Stimulated activated naive CD8-positive, alpha-beta T cell treated with anti-CD3 and anti-CD28 coated beads, Interleukin-15, amount 100 ng/mL, for 72 hours (primary cell): ENCODE results near the gene MAJIN.

Experiments used
- ATAC-seq: fragments of 150-1000 bp; cut with Tn5 transposase; 2 replicates; pipeline ENCODE4 v1.10.0; 2021; ENCODE audit warnings: mild to moderate bottlenecking, moderate library complexity
- DNase-seq, 2 donors: peaks; one replicate each; pipeline ENCODE4 v3.0.0; 2021 to 2022
- H3K27ac Mint-ChIP-seq, 2 donors: one replicate each; pipeline ENCODE4 v1.8.0; 2022; ENCODE audit warnings: mild to moderate bottlenecking in 2 of 2, mixed read lengths in 2 of 2, moderate library complexity in 2 of 2
- H3K27me3 Mint-ChIP-seq: one replicate; pipeline ENCODE4 v1.8.0; 2022; ENCODE audit warnings: mixed read lengths
- H3K4me1 Mint-ChIP-seq: one replicate; pipeline ENCODE4 v1.8.0; 2022; ENCODE audit warnings: mild to moderate bottlenecking, mixed read lengths
- H3K4me3 Mint-ChIP-seq, 2 donors: one replicate each; pipeline ENCODE4 v1.8.0; 2022; ENCODE audit warnings: mild to moderate bottlenecking in 2 of 2, mixed read lengths in 2 of 2, moderate library complexity in 1 of 2
- H3K9me3 Mint-ChIP-seq, 2 donors: one replicate each; pipeline ENCODE4 v1.8.0; 2022; ENCODE audit warnings: mixed read lengths in 2 of 2

Gene MAJIN

GRCh38 chr11:64897381-64898075 lies 74.4 kb downstream of the MAJIN start:
- H3K27me3 Mint-ChIP-seq, result no peaks in the 10 kb centered on the region
- H3K27ac Mint-ChIP-seq, result no peak overlapping the region
- peaks cover 39% of the 10 kb centered on the region for H3K4me1 Mint-ChIP-seq
- ATAC-seq (no peak), DNase-seq (no peak)
- no peaks in the 10 kb centered on the region for H3K9me3 Mint-ChIP-seq
- H3K4me3 Mint-ChIP-seq, result no peak overlapping the region

DNA sequence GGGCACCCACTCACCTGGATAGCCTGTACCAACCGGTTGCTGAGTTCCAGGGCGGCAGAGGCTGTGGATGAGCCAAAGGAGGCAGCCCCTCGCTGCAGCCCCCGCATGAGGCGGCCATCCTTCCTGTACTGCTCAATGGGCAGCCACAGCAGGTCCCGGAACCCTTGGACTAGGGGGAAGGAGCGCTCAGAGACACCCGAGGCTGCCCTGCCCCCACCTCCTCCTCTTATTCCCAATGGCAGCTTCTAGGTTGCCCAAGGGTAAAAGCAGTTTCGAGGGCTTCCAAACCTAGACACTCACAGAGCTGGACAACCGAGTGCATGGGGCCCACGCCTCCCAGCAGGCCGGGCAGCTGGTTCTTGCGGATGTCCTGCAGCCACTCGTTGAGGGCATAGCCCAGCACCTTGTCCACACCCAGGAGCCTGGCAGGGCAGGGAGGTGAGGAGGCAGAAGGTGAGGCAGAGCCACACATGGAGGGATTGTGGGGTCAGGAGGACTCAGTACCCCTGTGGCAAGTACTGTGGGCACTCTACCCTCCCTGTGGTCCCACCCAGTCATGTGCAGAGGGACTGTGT lies 75.4 kb downstream of the MAJIN start:
- no peak overlapping the region for H3K4me3 Mint-ChIP-seq
- DNase-seq (no peak), ATAC-seq (no peak)
- H3K27ac Mint-ChIP-seq, result no peak overlapping the region
- peaks cover 33% of the 10 kb centered on the region for H3K4me1 Mint-ChIP-seq
- no peaks in the 10 kb centered on the region for H3K9me3 Mint-ChIP-seq
- H3K27me3 Mint-ChIP-seq, result no peaks in the 10 kb centered on the region

GRCh38 chr11:64894812-64895452 lies 77.0 kb downstream of the MAJIN start:
- H3K9me3 Mint-ChIP-seq, result no peaks in the 10 kb centered on the region
- H3K4me1 Mint-ChIP-seq, result peaks cover 19% of the 10 kb centered on the region
- no peak overlapping the region for H3K4me3 Mint-ChIP-seq
- no peaks in the 10 kb centered on the region for H3K27me3 Mint-ChIP-seq
- no peak for DNase-seq
- no peak overlapping the region for H3K27ac Mint-ChIP-seq
- ATAC-seq, result peak; percentile 5

GRCh38 chr11:64894070-64894811 lies 77.7 kb downstream of the MAJIN start:
- peak; percentile 96 for ATAC-seq
- H3K4me3 Mint-ChIP-seq, result no peak overlapping the region
- peak overlapping the region in 1 of 2 donors; percentile 54 for H3K27ac Mint-ChIP-seq
- DNase-seq, result peak; percentile 89 to 91
- no peaks in the 10 kb centered on the region for H3K27me3 Mint-ChIP-seq
- no peaks in the 10 kb centered on the region for H3K9me3 Mint-ChIP-seq
- peaks cover 12% of the 10 kb centered on the region for H3K4me1 Mint-ChIP-seq

DNA sequence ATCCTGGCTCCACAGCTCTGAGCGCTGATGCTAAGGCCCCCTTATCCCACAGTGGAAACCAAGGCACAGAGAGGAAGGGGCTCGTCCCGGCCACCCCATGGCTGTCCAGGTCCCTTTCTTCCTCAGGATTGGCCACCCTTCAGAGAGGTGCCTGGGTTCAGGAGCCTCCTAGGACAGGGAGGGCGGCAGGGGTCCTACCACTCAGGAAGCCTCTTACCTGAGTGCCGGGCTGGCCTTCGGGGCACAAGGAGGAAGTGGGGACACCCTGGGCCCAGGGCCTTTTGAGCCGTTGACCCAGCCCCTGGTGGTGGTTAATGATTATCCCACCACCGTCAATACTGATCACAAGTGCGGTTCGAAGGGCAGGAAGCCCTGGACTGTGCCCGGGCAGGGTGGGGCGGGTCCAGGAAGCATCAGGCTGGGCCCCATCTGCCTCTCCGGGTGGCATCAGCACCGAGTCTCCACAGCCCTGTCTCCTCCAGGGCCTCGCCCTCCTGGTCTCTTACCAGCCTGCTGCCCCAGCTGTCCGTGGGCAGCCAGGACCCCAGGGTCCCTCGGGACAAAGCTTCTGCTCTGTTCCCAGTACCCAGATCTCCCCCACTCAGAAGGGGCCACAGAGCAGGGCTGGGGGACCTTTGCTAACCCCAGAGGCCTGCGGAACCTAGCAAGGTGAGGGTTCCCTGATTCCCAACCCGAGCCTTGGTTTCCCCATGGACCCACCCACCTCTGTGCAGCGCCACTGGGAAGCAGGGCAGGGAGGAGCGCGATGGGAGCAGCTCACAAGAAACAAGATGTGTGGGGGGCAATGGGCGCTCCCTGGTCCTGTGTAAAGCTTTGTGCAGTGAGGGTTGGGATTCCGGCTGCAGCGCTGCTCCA lies 78.5 kb downstream of the MAJIN start:
- DNase-seq (no peak), ATAC-seq (no peak)
- H3K4me1 Mint-ChIP-seq, result peaks cover 18% of the 10 kb centered on the region
- H3K9me3 Mint-ChIP-seq, result no peaks in the 10 kb centered on the region
- no peaks in the 10 kb centered on the region for H3K27me3 Mint-ChIP-seq
- no peak overlapping the region for H3K4me3 Mint-ChIP-seq
- no peak overlapping the region for H3K27ac Mint-ChIP-seq

DNA sequence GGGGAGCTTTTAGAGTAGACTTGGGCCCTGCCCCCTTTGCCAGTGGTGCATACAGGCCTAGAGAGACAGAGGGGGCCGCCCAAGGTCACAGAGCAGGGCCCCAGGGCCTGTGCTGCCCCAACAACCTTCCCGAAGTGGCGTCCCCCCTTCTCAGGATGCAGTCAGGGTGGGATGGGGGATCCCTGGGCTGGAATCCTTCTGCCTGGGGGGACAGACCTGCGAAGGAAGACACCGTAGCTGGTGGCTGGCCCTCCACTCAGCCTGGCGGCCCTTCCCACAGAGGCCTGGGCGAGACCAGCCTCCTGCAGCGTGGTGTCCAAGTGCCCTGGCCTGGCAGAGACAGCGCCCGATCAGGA lies 79.1 kb downstream of the MAJIN start:
- H3K9me3 Mint-ChIP-seq, result no peaks in the 10 kb centered on the region
- H3K27ac Mint-ChIP-seq, result no peak overlapping the region
- ATAC-seq (no peak), DNase-seq (no peak)
- no peak overlapping the region for H3K4me3 Mint-ChIP-seq
- H3K4me1 Mint-ChIP-seq, result peaks cover 24% of the 10 kb centered on the region
- H3K27me3 Mint-ChIP-seq, result no peaks in the 10 kb centered on the region

DNA sequence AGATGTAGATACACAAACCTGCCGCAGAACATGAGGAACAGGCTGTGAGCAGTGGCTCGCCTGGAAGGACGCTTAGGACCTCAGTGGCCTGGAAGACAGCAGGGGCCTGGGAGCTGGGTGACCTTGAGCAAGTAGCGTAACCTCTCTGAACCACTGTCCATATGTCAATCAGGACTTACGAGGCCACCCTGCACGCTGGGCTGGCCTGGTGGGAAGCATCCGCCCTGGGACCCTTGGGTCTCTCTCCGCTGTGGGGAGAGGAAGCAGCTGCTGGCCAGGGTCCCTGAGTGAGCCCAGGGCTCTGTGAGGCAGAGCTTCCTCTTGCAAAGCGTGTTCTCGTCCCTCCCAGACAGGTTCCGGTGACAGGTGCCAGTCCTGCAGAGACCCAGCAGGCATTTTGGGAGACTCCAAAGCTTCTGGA lies 79.5 kb downstream of the MAJIN start:
- no peaks in the 10 kb centered on the region for H3K27me3 Mint-ChIP-seq
- H3K27ac Mint-ChIP-seq, result peak overlapping the region in 1 of 2 donors; percentile 42
- H3K4me3 Mint-ChIP-seq, result no peak overlapping the region
- DNase-seq (no peak), ATAC-seq (no peak)
- H3K9me3 Mint-ChIP-seq, result no peaks in the 10 kb centered on the region
- peaks cover 27% of the 10 kb centered on the region for H3K4me1 Mint-ChIP-seq

DNA sequence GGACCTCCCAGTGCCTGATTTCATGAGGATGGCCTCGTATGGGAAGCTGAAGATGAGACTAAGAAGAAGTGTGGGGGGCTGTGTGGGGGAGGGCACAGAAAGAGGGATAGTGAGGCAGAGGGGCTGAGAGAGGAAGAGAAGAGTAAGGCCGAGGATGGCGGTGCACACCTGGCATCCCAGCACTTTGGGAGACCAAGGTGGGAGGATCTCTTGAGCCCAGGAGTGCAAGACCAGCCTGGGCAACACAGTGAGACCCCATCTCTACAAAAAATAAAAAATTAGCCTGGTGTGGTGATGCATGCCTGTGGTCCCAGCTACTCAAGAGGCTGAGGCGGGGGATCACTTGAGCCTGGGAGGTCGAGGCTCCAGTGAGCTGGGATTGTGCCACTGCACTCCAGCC lies 80.0 kb downstream of the MAJIN start:
- Mint-ChIP-seq H3K27ac (peak overlapping the region in 1 of 2 donors; percentile 42), H3K4me1 (peaks cover 31% of the 10 kb centered on the region), H3K4me3 (no peak overlapping the region), H3K27me3 (no peaks in the 10 kb centered on the region), H3K9me3 (no peaks in the 10 kb centered on the region)
- DNase-seq (no peak), ATAC-seq (no peak)

DNA sequence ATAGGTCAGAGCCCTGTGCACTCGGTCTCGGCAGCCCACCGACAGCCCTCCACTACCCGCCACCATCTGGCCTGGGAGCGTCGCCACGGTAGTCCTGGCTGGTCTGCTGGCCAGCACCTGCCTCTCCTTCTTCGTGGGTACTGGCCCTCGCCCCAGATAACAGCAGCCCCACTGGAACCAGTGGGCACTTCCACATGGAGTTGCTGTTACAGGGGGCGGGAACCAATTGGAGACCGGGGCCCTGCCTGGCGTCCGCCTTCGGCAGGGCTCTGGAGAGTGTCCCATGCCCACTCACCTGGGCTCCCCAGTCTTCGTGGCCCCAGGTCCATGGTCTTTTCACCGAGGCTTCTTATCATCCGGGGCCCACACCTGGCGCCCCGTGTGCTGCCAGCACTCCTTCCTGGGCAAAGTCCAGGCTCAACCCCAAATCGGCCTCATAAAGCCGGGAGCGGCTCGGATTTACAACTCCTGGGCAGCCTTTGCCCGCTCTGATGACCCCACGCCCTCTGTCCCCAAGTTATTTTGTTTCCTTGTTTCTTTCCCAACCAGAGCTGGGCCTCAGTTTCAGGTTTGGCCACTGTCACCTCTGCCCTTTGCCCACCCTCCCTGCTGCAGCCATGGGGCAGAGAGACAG lies 80.6 kb downstream of the MAJIN start:
- Mint-ChIP-seq H3K4me1 (peaks cover 31% of the 10 kb centered on the region), H3K27ac (peak overlapping the region in 1 of 2 donors; percentile 7), H3K9me3 (no peaks in the 10 kb centered on the region)

GRCh38 chr11:64890522-64890939 lies 81.4 kb downstream of the MAJIN start:
- no peak overlapping the region for H3K4me3 Mint-ChIP-seq
- peaks cover 39% of the 10 kb centered on the region for H3K4me1 Mint-ChIP-seq
- no peaks in the 10 kb centered on the region for H3K27me3 Mint-ChIP-seq
- peak overlapping the region; percentile 66 to 80 for H3K27ac Mint-ChIP-seq
- DNase-seq (no peak), ATAC-seq (no peak)
- H3K9me3 Mint-ChIP-seq, result no peaks in the 10 kb centered on the region

More for the DNA sequence above, 80.6 kb downstream of the MAJIN start:
- no peak for ATAC-seq
- Mint-ChIP-seq H3K4me3 (no peak overlapping the region), H3K27me3 (no peaks in the 10 kb centered on the region)
- no peak for DNase-seq

GRCh38 chr11:64888729-64889511 lies 83.0 kb downstream of the MAJIN start:
- ATAC-seq (no peak), DNase-seq (no peak)
- peak overlapping the region in 1 of 2 donors; percentile 48 for H3K27ac Mint-ChIP-seq
- H3K4me1 Mint-ChIP-seq, result peaks cover 48% of the 10 kb centered on the region
- no peaks in the 10 kb centered on the region for H3K27me3 Mint-ChIP-seq
- no peak overlapping the region for H3K4me3 Mint-ChIP-seq
- H3K9me3 Mint-ChIP-seq, result no peaks in the 10 kb centered on the region

DNA sequence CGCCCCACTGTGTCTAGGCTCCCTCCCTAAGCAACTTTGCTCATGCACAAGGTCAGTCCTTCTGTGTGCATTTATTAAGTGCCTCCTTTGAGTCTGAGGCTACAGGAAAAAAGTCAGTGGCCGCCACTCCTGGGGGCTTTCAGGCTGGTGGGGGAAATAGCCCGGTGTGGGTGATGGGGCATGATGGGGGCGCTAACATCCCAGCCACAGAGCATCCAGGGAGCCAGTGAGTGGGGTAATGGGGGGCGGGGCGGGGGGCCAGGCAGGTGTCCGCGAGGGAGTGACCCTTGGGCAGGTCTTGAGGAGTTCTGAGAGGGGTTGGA lies 83.5 kb downstream of the MAJIN start:
- ATAC-seq (no peak), DNase-seq (no peak)
- peak overlapping the region; percentile 72 to 87 for H3K4me3 Mint-ChIP-seq
- H3K9me3 Mint-ChIP-seq, result no peaks in the 10 kb centered on the region
- no peak overlapping the region for H3K27ac Mint-ChIP-seq
- peaks cover 49% of the 10 kb centered on the region for H3K4me1 Mint-ChIP-seq
- no peaks in the 10 kb centered on the region for H3K27me3 Mint-ChIP-seq
